Activated CD8-positive, alpha-beta memory T cell treated with anti-CD3 and anti-CD28 coated beads, Interleukin-2, amount 50 U/mL, for 48 hours (primary cell): ENCODE data around the gene ABI2.
"Not testable (repeated sequence)": the region's sequence is repeated elsewhere in the genome, so short reads cannot be mapped to it uniquely, and the experiment has no call there.

Source experiments
- DNase-seq: peaks from one replicate; pipeline ENCODE4 v3.0.0-alpha.2; 2020

Gene ABI2

GRCh38 chr2:203359450-203359849 lies 31.3 kb downstream of the ABI2 start:
- no peak for DNase-seq

- no peak for DNase-seq
Observed at GRCh38 chr2:203360833-203361430, 32.7 kb downstream of the ABI2 start.

GRCh38 chr2:203361495-203361894 lies 33.3 kb downstream of the ABI2 start:
- DNase-seq = no peak

- DNase-seq = no peak
Observed at GRCh38 chr2:203361922-203362321, 33.7 kb downstream of the ABI2 start.

- no peak for DNase-seq
Observed at GRCh38 chr2:203366639-203367466, 38.7 kb downstream of the ABI2 start.

GRCh38 chr2:203372706-203373105 lies 44.5 kb downstream of the ABI2 start:
- DNase-seq = not testable (repeated sequence)

GRCh38 chr2:203376173-203376572 lies 48.0 kb downstream of the ABI2 start:
- no peak for DNase-seq

GRCh38 chr2:203379156-203379555 lies 51.0 kb downstream of the ABI2 start:
- no peak for DNase-seq

GRCh38 chr2:203383038-203383437 lies 54.8 kb downstream of the ABI2 start:
- DNase-seq = no peak

GRCh38 chr2:203388153-203388552 lies 60.0 kb downstream of the ABI2 start:
- not testable (repeated sequence) for DNase-seq

GRCh38 chr2:203394519-203395227 lies 66.5 kb downstream of the ABI2 start:
- no peak for DNase-seq

- DNase-seq = no peak
Observed at GRCh38 chr2:203395858-203396257, 67.7 kb downstream of the ABI2 start.

- no peak for DNase-seq
Observed at GRCh38 chr2:203396667-203397066, 68.5 kb downstream of the ABI2 start.

GRCh38 chr2:203399031-203399430 lies 70.8 kb downstream of the ABI2 start:
- DNase-seq = no peak

GRCh38 chr2:203400805-203401585 lies 72.8 kb downstream of the ABI2 start:
- DNase-seq = no peak

GRCh38 chr2:203404996-203405395 lies 76.8 kb downstream of the ABI2 start:
- no peak for DNase-seq

GRCh38 chr2:203407496-203407895 lies 79.3 kb downstream of the ABI2 start:
- no peak for DNase-seq

GRCh38 chr2:203412546-203413331 lies 84.5 kb downstream of the ABI2 start:
- DNase-seq = no peak

GRCh38 chr2:203413796-203414195 lies 85.6 kb downstream of the ABI2 start:
- DNase-seq = no peak

GRCh38 chr2:203418271-203418670 lies 90.1 kb downstream of the ABI2 start:
- no peak for DNase-seq

- DNase-seq = no peak
Observed at GRCh38 chr2:203427061-203427460, 98.9 kb downstream of the ABI2 start.

- DNase-seq = not testable (repeated sequence)
Observed at GRCh38 chr2:203429643-203430042, 101.4 kb downstream of the ABI2 start.
